ENCODE data around the gene SSBP3.

The SSBP3 gene

DNA sequence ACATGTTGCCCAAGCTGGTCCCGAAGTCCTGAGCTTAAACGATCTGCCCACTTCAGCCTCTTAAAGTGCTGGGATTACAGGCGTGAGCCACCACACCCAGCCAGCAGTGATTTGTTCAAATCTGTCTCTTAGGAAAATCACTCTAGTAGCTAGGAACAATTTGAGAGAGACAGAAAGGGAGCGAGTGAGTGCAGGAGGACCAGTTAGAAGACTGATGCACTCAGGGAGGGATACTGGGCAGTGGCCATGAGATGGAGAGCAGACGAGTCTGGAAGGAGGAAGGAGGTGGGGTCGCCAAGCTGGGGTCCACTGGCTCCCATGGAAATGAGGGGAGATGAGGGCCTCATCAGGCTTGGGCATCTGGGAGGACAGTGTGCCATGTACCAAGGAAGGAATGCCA lies 23.6 kb upstream of the SSBP3 start:
- TF ChIP-seq CTCF (IDR thresholded peaks at IDR 0.05): no peak

DNA sequence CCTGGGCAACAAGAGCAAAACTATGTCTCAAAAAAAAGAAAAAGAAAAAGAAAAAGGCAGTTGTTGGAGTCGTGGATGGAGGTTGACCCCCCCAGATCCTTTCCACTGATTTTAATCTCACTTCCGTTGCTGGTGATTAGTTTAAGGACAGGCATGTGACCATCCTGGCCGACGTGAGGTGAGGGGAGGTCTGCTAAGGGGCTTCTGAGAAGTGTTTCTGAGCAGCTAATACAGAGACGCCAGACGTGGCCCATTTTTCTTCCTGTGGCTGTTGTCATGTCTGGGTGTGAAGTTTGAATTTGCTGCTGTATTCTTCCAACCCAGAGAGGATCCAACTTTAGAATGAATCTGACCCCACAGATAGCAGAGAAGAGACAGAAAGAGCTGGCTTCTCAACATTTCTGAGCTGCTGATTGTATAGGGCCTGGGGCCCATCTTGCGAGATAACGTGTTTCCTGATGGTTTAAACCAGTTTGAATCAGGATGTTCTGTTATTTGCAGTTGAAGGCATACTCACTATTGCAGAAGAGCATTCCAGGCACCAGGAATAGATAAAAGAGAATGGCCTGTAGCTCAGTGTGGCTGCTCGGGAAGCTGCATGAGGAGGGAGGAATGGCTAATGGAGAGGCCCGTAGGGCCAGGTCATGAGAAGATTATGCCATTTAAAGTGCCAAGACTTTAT lies 22.8 kb upstream of the SSBP3 start:
- TF ChIP-seq CTCF (IDR thresholded peaks at IDR 0.05): no peak

- no peak for TF ChIP-seq CTCF (IDR thresholded peaks at IDR 0.05)
Observed at GRCh38 chr1:54425152-54425584, 19.0 kb upstream of the SSBP3 start.

- no peak for TF ChIP-seq CTCF (IDR thresholded peaks at IDR 0.05)
Observed at GRCh38 chr1:54424398-54424797, 18.2 kb upstream of the SSBP3 start.

GRCh38 chr1:54421101-54421504 lies 14.9 kb upstream of the SSBP3 start:
- TF ChIP-seq CTCF (IDR thresholded peaks at IDR 0.05): no peak

GRCh38 chr1:54417123-54417522 lies 10.9 kb upstream of the SSBP3 start:
- TF ChIP-seq CTCF (IDR thresholded peaks at IDR 0.05): no peak

DNA sequence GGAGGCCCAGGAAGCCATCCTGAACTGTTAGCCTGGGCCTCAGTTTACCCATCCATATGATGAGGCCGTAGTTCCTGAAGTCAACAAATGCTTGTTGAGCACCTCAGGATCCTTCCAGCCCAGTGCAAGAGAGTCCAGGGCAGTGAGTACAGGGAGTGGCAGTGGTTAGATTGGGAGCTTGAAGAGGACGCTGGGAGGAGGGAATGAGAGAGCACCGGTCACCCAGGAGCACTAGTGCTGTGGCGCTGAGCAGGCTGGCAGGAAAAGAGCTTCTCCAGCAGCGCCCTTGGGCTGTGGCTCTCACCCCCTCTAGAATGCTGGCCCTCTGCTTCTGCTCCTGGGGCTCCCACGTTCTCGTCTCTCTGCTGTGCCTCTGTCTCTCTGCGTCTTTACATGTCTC lies 10.2 kb upstream of the SSBP3 start:
- TF ChIP-seq CTCF (IDR thresholded peaks at IDR 0.05): no peak

DNA sequence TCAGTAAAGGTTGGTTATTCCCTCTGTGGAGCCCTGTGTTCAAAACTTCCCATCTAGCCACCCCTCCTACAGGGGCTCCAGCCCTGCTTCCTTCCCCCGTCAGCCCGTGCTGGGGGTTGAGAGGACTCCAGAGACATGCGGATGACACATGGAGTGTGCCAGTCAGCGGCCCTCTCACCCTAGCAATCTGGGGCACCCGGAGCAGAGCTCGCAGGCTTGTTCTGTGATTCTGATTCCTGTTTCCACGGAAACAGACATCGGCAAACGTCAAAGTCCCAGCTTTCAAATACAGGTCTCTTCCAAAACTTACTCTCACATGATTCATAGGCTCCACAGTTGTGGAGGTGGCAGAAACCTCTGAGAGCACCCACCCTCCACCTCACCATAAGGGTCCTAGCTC lies 9.8 kb upstream of the SSBP3 start:
- TF ChIP-seq CTCF (IDR thresholded peaks at IDR 0.05): no peak

Data from LNCAP (cell line).